CD4-positive, alpha-beta memory T cell (primary cell): Measurements from ENCODE around the gene PNPLA7. TPM values are rescaled to one million over a fixed set of nuclear protein-coding genes. Genes with fewer than 3 reads are reported as not detected.

Source experiments
- CTCF ChIA-PET: fragments of 350-600 bp; sonication (Branson Sonifier 250); formaldehyde crosslinking; loops from one replicate; lab custom pipeline; 2021; ENCODE audit warnings: inconsistent platforms; ENCODE audit not compliant: partially characterized antibody; lab: Charles Lee
- POLR2A ChIA-PET: fragments of 350-600 bp; sonication (Branson Sonifier 250); formaldehyde crosslinking; loops from one replicate; lab custom pipeline; 2021; ENCODE audit not compliant: partially characterized antibody; lab: Charles Lee
- DNase-seq, 5 donors: peaks; one replicate each; pipeline versions ENCODE4 v3.0.0 to v3.0.0-alpha.2; 2020 to 2022; ENCODE audit warnings: mixed read lengths in 1 of 5
- H3K27ac ChIP-seq: one replicate; pipeline ENCODE4 v1.7.0; 2013; ENCODE audit warnings: low read depth, low read length
- H3K27me3 ChIP-seq: 2 replicates; pipeline ENCODE4 v1.7.0; 2013; ENCODE audit warnings: mild to moderate bottlenecking, low read length, moderate library complexity; ENCODE audit not compliant: insufficient read depth
- H3K36me3 ChIP-seq: 2 replicates; pipeline ENCODE4 v1.7.0; 2013; ENCODE audit warnings: mild to moderate bottlenecking, low read length, moderate library complexity; ENCODE audit not compliant: insufficient read depth
- H3K4me1 ChIP-seq: 2 replicates; pipeline ENCODE4 v1.7.0; 2013; ENCODE audit warnings: mild to moderate bottlenecking, low read length, moderate library complexity; ENCODE audit not compliant: insufficient read depth
- H3K4me3 ChIP-seq, 2 donors: one replicate each; pipeline ENCODE4 v1.7.0; 2013; ENCODE audit warnings: low read length in 2 of 2, mild to moderate bottlenecking in 1 of 2
- H3K9me3 ChIP-seq, 2 donors: one replicate each; pipeline ENCODE4 v1.7.0; 2013; ENCODE audit warnings: low read length in 2 of 2, control low read depth in 1 of 2; ENCODE audit not compliant: control insufficient read depth in 1 of 2
- H3K27ac Mint-ChIP-seq, 7 donors: one replicate each; pipeline ENCODE4 v1.8.0; 2020 to 2021; ENCODE audit warnings: mixed read lengths in 7 of 7, mild to moderate bottlenecking in 6 of 7, inconsistent platforms in 3 of 7, moderate library complexity in 3 of 7
- H3K27me3 Mint-ChIP-seq, 2 donors: one replicate each; pipeline ENCODE4 v1.8.0; 2020 to 2021; ENCODE audit warnings: mixed read lengths in 2 of 2
- H3K36me3 Mint-ChIP-seq, 2 donors: one replicate each; pipeline ENCODE4 v1.8.0; 2020 to 2021; ENCODE audit warnings: mixed read lengths in 2 of 2, inconsistent platforms in 1 of 2, mild to moderate bottlenecking in 1 of 2
- H3K4me1 Mint-ChIP-seq, 4 donors: one replicate each; pipeline ENCODE4 v1.8.0; 2020 to 2021; ENCODE audit warnings: mixed read lengths in 4 of 4, mild to moderate bottlenecking in 1 of 4
- H3K4me3 Mint-ChIP-seq, 8 donors: one replicate each; pipeline ENCODE4 v1.8.0; 2020 to 2021; ENCODE audit warnings: mixed read lengths in 8 of 8, mild to moderate bottlenecking in 7 of 8, moderate library complexity in 6 of 8, inconsistent platforms in 3 of 8
- H3K9me3 Mint-ChIP-seq, 8 donors: one replicate each; pipeline ENCODE4 v1.8.0; 2020 to 2021; ENCODE audit warnings: mixed read lengths in 8 of 8, mild to moderate bottlenecking in 5 of 8, inconsistent platforms in 3 of 8, moderate library complexity in 1 of 8
- intact Hi-C: fragments of 100-400 bp; cut with micrococcal nuclease; formaldehyde crosslinking; loops from one replicate; pipeline ENCODE4 v1.15.1; 2023
- polyA plus RNA-seq, 2 donors: library from polyadenylated mRNA; unstranded; fragments of 300-500 nt; fragmentation: Illumina TruSeq; gene quantifications; one replicate each; pipeline ENCODE4 v1.2.3, GENCODE V29; 2021
- total RNA-seq, 2 experiments: library from RNA; stranded (reverse); gene quantifications; one replicate each; pipeline ENCODE4 v1.2.3, GENCODE V29; 2021

The PNPLA7 gene
- total and polyA plus RNA-seq, 4 experiments from 2014 or later = 0.98 to 15.7 (median 15.5) TPM; not detected in 1

- Mint-ChIP-seq H3K27ac (peak overlapping the region in 2 of 7 donors; percentile 22 to 57), H3K9me3 (no peaks in the 10 kb centered on the region), H3K4me1 (peaks cover 0 to 7% (median 5%) of the 10 kb centered on the region in 4 donors), H3K4me3 (no peak overlapping the region), H3K27me3 (no peaks in the 10 kb centered on the region), H3K36me3 (no peaks in the 10 kb centered on the region)
- POLR2A ChIA-PET = no interaction called here
- no peak overlapping the region for H3K4me3 ChIP-seq
- DNase-seq = no peak
- no peaks in the 10 kb centered on the region for H3K4me1 ChIP-seq
- H3K27me3 ChIP-seq = no peaks in the 10 kb centered on the region
- H3K9me3 ChIP-seq = no peaks in the 10 kb centered on the region
- CTCF ChIA-PET = no interaction called here
- intact Hi-C loops = no loop called here
- no peak overlapping the region for H3K27ac ChIP-seq
- no peaks in the 10 kb centered on the region for H3K36me3 ChIP-seq
These were observed 55.5 kb downstream of the PNPLA7 start for GRCh38 chr9:137494550-137495351.

GRCh38 chr9:137494104-137494544 is 56.1 kb downstream of the PNPLA7 start:
- ChIA-PET CTCF (no interaction called here), POLR2A (no interaction called here)
- DNase-seq = no peak
- H3K4me1 ChIP-seq = no peaks in the 10 kb centered on the region
- H3K27ac ChIP-seq = no peak overlapping the region
- no peaks in the 10 kb centered on the region for H3K27me3 ChIP-seq
- Mint-ChIP-seq H3K9me3 (no peaks in the 10 kb centered on the region), H3K36me3 (no peaks in the 10 kb centered on the region), H3K4me3 (peak overlapping the region in 2 of 8 donors; percentile 26 to 59), H3K27ac (peak overlapping the region in 5 of 7 donors; percentile 22 to 71 (median 57)), H3K4me1 (peaks cover 0 to 7% (median 5%) of the 10 kb centered on the region in 4 donors), H3K27me3 (no peaks in the 10 kb centered on the region)
- no peaks in the 10 kb centered on the region for H3K36me3 ChIP-seq
- intact Hi-C loops = no loop called here
- no peaks in the 10 kb centered on the region for H3K9me3 ChIP-seq
- H3K4me3 ChIP-seq = no peak overlapping the region

- Histone ChIP-seq H3K27me3 (no peaks in the 10 kb centered on the region), H3K27ac (no peak overlapping the region), H3K4me1 (no peaks in the 10 kb centered on the region), H3K36me3 (no peaks in the 10 kb centered on the region), H3K4me3 (no peak overlapping the region), H3K9me3 (no peaks in the 10 kb centered on the region)
- Mint-ChIP-seq H3K27ac (no peak overlapping the region), H3K36me3 (no peaks in the 10 kb centered on the region), H3K4me1 (peaks cover 0 to 7% (median 5%) of the 10 kb centered on the region in 4 donors), H3K9me3 (no peaks in the 10 kb centered on the region), H3K4me3 (no peak overlapping the region), H3K27me3 (no peaks in the 10 kb centered on the region)
- no peak for DNase-seq
- POLR2A ChIA-PET = no interaction called here
- intact Hi-C loops = no loop called here
- CTCF ChIA-PET = no interaction called here
These were observed 56.7 kb downstream of the PNPLA7 start for GRCh38 chr9:137493364-137494103.

- no peaks in the 10 kb centered on the region for H3K9me3 ChIP-seq
- Mint-ChIP-seq H3K27ac (no peak overlapping the region), H3K36me3 (no peaks in the 10 kb centered on the region), H3K9me3 (no peaks in the 10 kb centered on the region), H3K4me1 (peaks cover 0 to 7% (median 5%) of the 10 kb centered on the region in 4 donors), H3K27me3 (no peaks in the 10 kb centered on the region), H3K4me3 (no peak overlapping the region)
- POLR2A ChIA-PET = no interaction called here
- no peaks in the 10 kb centered on the region for H3K4me1 ChIP-seq
- intact Hi-C loops = no loop called here
- no peak overlapping the region for H3K27ac ChIP-seq
- CTCF ChIA-PET = no interaction called here
- no peaks in the 10 kb centered on the region for H3K27me3 ChIP-seq
- H3K4me3 ChIP-seq = no peak overlapping the region
- DNase-seq = no peak
- no peaks in the 10 kb centered on the region for H3K36me3 ChIP-seq
These were observed 57.5 kb downstream of the PNPLA7 start for GRCh38 chr9:137492464-137493363.

GRCh38 chr9:137491735-137492432 is 58.3 kb downstream of the PNPLA7 start:
- Mint-ChIP-seq H3K27me3 (no peaks in the 10 kb centered on the region), H3K4me1 (peaks cover 0 to 7% (median 5%) of the 10 kb centered on the region in 4 donors), H3K9me3 (no peaks in the 10 kb centered on the region), H3K4me3 (no peak overlapping the region), H3K27ac (peak overlapping the region in 3 of 7 donors; percentile 15 to 60 (median 51)), H3K36me3 (no peaks in the 10 kb centered on the region)
- POLR2A ChIA-PET = no interaction called here
- Histone ChIP-seq H3K9me3 (no peaks in the 10 kb centered on the region), H3K27me3 (no peaks in the 10 kb centered on the region), H3K36me3 (no peaks in the 10 kb centered on the region), H3K4me1 (no peaks in the 10 kb centered on the region), H3K27ac (no peak overlapping the region), H3K4me3 (no peak overlapping the region)
- intact Hi-C loops = no loop called here
- CTCF ChIA-PET = no interaction called here
- no peak for DNase-seq

- H3K9me3 ChIP-seq = no peaks in the 10 kb centered on the region
- H3K4me3 ChIP-seq = no peak overlapping the region
- Mint-ChIP-seq H3K4me1 (peaks cover 0 to 7% (median 5%) of the 10 kb centered on the region in 4 donors), H3K4me3 (no peak overlapping the region), H3K36me3 (no peaks in the 10 kb centered on the region), H3K27ac (peak overlapping the region in 3 of 7 donors; percentile 19 to 41 (median 25)), H3K27me3 (no peaks in the 10 kb centered on the region), H3K9me3 (no peaks in the 10 kb centered on the region)
- CTCF ChIA-PET = no interaction called here
- H3K27ac ChIP-seq = no peak overlapping the region
- H3K27me3 ChIP-seq = no peaks in the 10 kb centered on the region
- H3K36me3 ChIP-seq = no peaks in the 10 kb centered on the region
- intact Hi-C loops = no loop called here
- POLR2A ChIA-PET = no interaction called here
- DNase-seq = no peak
- no peaks in the 10 kb centered on the region for H3K4me1 ChIP-seq
These were observed 59.5 kb downstream of the PNPLA7 start for GRCh38 chr9:137490532-137491186.
